GM21423 (cell line): Measurements from ENCODE around the gene OR6Y1.

Experiments used
- ATAC-seq: cut with Tn5 transposase; IDR thresholded peaks from one replicate; pipeline ENCODE4 v1.9.1; 2021; ENCODE audit warnings: mild to moderate bottlenecking, moderate library complexity; ENCODE audit not compliant: unreplicated experiment

The OR6Y1 gene

GRCh38 chr1:158554352-158554751 lies at the start of gene OR6Y1:
Gene OR6Y1, minus strand, starts transcription at chr1:158554405. Its CDS starts 6,300 bp downstream, at chr1:158548105.
- ATAC-seq: no peak

- ATAC-seq: no peak
Observed at GRCh38 chr1:158600735-158601134, 46.5 kb upstream of the OR6Y1 start.

DNA sequence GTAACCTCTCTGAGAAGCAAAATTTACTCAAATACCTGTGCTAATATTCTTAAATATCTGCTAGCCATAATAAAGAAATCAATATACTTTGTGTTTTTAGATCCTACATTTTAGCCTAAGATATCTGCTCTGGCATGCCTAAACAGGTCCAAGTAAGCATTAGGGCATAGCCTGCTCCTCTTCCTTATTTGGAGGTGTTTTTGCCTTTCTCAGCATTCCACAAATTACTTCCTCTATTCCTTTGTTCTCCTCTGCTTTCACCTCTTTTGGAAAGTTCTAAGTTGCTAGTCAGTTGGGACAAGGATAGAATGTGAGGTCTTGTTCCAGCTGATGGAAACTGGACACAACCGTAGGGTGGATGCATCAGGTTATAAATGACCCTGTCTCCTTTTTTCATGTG lies 32.7 kb upstream of the OR6Y1 start:
- no peak for ATAC-seq

- no peak for ATAC-seq
Observed at GRCh38 chr1:158583962-158584361, 29.8 kb upstream of the OR6Y1 start.

DNA sequence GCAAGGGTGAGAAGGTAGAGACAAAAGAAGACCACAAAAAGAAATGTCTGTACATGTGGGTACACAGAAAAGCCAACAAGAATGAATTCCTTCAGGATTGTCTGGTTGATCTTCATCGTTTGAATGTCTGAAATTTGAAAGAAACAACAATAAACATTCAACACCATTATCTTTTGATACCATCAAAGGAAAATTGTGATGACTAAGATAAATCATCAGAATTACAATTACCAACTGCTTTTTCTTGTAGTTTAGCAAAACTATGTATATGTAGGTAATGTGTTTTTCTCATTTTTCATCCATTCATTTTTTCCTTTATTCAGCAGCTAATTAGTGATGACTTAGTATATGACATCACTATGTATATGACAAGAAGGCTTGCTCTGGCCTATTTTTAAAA lies 25.5 kb upstream of the OR6Y1 start, which contains the start of gene OR10X1:
Gene OR10X1 (minus strand): TSS at position 167 of the 400 bp plus-strand sequence. CDS start 0 bp downstream, at position 167.
- ATAC-seq: no peak

DNA sequence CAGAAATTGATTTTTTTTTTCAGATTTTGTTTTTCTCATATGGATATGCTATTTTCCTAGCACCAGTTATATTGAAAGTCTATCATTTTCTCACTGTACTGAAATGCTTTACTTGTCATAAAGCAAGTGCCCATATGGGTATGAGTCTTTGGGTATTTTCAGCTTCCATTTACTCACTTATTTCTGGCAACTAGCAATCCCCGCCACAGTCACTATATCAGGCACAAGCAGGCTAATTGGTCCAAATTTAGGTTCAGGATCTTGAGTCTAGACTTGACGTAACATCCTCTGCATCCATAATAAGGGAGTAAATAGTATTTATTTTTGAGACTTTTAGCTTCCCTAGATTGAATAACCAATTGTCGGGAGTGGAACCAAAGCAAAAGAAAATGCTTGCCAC lies 23.4 kb upstream of the OR6Y1 start:
- ATAC-seq: no peak

GRCh38 chr1:158572226-158572625 lies 18.0 kb upstream of the OR6Y1 start:
- no peak for ATAC-seq

DNA sequence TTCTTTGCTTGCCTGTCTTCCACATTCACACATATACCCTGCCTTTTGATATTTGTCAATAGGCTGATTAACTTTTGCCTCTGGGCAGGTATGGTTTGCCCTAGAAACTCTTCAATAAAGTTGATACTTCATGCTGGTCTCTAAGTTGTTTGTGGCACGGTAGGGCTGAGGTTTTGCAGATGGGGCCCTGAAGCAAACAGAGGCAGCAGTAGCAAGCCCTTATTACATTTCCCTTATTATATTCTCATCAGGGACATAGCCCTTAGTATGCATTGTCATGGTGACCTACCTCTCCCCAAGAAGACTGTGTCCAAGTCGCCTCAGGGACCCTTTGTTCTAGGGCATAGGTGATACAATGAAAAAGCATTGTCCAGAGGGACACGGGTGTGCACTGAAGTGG lies 16.3 kb upstream of the OR6Y1 start, which contains the start of gene OR6P1:
Gene OR6P1 (minus strand): TSS at position 101 of the 400 bp plus-strand sequence. CDS start 6,976 bp downstream, outside the sequence.
- no peak for ATAC-seq

- no peak for ATAC-seq
Observed at GRCh38 chr1:158564608-158565007, 10.4 kb upstream of the OR6Y1 start.

DNA sequence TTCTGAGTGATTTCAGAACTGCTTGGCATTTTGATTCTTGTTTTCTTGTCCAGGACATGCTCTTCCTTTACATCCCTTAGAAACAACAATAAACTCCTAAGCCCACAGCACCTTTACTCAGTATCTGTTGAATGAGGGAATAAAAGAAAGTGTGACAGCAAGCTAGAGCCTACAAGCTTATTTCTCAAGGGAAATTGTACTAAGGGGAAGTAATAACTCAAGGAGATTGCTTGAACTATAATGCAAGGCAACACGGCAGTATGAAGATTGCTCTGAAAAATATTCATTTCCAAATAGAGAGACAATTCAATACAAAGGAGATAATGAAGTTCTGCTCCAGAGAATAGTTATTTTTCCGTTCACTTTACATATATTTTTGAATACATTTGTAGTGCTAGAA lies 9.6 kb upstream of the OR6Y1 start:
- ATAC-seq: no peak

DNA sequence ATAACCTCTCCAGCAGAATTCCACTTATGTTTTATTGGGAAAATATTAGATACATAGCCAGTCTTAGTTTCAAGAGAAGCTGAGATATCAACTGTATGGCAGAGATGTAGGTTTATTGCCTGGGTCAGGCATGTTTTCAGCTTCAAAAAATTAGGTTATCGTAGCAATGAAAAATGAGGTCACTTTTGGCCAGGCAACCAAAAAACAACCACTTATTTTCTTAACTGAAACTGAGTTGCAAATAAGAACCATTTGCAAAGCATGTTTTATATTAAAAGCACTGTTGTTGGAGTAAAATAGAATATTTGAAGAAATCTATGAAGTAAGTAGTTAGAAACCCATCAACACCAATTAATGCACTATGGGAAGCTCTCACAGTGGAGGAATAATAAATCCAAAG lies 5.5 kb upstream of the OR6Y1 start:
- no peak for ATAC-seq

GRCh38 chr1:158552296-158552695 lies 1.9 kb downstream of the OR6Y1 start:
- no peak for ATAC-seq

DNA sequence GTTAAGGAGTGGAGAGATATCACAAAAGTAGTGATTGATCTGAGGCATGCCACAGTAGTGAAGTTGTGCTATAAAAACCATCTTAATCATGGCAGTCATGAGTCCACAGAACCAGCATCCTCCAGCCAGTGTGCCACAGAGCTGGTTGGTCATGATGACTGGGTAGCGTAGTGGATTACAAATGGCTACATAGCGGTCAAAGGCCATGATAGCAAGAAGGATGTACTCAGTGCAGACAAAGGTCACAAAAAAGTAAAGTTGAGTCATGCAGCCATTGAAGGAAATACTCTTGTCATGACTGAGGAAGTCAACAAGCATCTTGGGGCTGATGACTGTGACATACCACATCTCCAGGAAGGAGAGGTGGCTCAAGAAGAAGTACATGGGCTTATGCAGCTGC lies 6.7 kb downstream of the OR6Y1 start:
- ATAC-seq: no peak

DNA sequence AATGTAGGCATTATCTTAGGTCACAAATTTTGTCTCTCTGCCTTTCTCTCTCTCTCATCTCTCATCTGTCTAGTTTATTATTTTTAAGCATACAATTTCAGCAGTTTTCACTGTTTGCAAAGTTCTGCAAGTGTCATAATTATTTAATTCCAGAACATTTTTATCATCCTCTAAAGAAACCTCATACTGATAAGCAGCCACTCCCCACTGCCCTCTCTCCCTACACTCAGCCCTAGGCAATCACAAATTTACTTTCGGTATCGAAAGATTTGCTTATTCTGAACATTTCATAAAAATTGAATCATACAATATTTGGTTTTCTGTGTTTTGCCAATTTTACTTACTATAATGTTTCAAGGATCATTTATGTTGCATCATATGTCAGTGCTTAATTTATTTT lies 16.6 kb downstream of the OR6Y1 start:
- no peak for ATAC-seq

- ATAC-seq: no peak
Observed at GRCh38 chr1:158534496-158534895, 19.7 kb downstream of the OR6Y1 start.

DNA sequence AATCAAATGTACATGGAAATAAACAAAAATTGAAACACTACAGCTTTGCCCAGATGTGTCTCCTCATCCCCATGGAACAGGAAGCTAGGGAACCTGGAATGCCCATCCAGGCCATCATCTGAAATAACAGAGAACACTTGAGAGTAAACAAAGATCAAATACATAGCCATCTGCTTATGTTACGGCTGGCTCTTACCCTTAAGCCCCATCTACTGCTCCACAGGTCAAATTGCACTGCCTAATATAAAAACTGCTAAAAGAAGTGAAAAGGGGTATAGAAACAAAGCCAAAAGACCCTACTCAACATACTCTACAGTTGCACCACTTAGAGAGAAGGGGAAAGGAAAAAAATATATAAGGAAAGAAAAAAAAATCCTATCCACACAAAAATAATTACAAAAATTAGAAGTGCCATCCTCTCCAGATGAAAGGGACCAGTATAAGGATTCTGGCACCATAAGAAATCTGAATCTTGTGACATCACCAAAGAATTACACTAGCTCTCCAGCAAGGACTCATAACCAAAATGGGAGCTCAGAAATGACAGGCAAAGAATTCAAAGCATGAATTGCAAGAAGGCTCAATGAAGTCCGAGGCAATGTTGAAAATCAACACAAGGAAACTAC lies 26.9 kb downstream of the OR6Y1 start:
- no peak for ATAC-seq

DNA sequence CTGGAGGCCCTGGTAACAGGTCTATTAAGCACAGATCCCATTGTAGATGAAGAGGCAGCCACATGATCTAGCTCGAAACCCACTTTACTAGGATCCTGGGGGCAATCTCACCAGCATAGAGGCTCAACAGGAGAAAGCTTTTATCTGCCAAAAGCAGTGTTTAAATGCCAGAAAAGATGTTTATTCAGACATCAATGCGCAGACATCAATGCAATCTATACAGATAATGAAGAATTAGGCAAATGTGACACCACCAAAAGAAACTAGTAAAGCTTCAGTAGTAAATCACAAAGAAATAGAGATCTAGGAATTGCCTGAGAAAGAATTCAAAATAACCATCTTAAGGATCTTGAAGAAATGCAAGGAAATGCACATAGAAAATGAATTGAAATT lies 32.5 kb downstream of the OR6Y1 start:
- no peak for ATAC-seq

DNA sequence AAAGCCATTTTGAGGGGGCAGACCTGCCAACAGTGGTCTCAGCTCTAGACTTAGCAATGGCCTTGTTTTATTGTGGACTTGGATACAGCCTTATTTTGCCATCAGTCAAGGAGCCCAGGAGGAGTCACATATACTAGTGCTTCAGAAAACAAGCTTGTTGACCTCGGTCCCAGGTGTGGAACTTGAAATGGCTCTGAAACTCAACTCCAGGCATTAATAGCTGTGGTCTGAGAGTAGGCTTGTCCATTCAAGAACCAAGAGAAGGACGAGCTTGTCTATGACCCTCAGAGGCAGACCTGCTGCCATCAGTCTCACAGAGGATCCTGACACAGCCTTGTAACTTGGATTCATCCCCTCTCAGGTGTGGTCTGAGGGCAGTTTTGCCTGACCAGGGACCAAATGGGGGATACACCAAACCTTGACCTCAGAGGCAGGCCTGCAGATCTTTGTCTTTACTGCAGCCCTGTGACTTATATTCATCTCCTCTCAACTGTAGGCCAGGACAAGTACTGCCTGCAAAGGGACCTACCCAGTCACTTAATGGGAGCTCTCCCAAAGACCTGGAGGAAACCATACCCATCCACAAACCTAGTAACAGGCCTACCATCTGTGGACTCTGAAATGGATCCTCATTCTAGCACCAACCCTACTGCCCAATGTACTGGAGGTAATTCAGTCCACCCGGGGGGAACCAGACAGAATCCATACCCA lies 33.1 kb downstream of the OR6Y1 start:
- ATAC-seq: no peak

- no peak for ATAC-seq
Observed at GRCh38 chr1:158520021-158520420, 34.2 kb downstream of the OR6Y1 start.

DNA sequence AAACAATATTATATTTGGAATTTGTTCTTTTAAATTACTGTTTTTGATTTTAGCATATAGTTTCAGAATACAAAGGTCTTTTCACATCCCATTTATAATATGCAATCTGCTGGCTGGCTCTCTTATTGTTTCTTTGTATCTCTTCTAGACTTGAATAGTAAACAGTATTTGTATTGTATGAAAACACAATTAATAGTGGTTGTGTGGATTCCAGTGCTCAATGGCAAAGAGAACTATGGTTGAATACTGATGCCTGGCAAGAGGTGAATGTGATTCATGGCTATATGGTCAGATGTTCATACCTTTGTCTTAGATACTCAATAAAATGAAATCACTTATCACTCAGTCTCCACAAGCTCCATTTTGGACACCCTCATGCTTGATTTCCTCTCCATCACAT lies 37.2 kb downstream of the OR6Y1 start:
- no peak for ATAC-seq

DNA sequence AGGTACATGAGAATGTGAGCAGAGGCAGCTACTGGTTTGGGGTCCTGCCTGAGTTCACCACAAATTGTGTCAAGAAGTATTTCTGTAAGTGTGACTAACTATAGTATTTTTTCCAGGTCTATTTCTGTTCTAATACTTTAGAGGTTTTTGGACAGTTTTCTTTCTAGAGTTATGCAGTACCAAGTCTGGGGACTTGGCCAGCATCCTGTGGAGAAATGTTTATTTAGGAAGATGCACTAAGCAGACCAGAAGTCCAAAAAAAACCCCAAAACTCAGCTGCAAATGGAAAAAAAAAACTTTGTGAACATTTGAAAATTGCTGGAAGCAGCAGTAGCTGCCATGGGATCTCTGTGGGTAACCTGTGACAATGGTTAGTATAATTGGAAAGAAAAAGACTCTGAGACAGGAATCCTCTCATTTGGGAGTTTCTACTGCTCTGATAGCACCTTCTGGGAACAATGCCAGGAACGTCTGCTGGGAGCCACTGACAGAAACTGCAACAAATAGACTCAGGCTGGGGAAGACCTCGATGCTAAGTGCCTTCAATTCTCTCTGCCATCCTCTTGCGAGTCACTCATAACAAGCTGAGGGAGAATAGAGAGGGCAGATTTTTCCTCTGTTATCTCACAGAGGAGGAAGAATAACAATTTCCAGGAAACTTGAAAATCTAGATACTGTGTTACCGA lies 44.6 kb downstream of the OR6Y1 start:
- ATAC-seq: no peak

GRCh38 chr1:158507511-158507910 lies 46.7 kb downstream of the OR6Y1 start:
- ATAC-seq: no peak
